HG03139 (cell line): ENCODE measurements around the gene RPS6KA4.

Source experiments
- ATAC-seq: cut with Tn5 transposase; IDR thresholded peaks from one replicate; pipeline ENCODE4 v1.9.1; 2021; ENCODE audit not compliant: unreplicated experiment

RPS6KA4 gene

DNA sequence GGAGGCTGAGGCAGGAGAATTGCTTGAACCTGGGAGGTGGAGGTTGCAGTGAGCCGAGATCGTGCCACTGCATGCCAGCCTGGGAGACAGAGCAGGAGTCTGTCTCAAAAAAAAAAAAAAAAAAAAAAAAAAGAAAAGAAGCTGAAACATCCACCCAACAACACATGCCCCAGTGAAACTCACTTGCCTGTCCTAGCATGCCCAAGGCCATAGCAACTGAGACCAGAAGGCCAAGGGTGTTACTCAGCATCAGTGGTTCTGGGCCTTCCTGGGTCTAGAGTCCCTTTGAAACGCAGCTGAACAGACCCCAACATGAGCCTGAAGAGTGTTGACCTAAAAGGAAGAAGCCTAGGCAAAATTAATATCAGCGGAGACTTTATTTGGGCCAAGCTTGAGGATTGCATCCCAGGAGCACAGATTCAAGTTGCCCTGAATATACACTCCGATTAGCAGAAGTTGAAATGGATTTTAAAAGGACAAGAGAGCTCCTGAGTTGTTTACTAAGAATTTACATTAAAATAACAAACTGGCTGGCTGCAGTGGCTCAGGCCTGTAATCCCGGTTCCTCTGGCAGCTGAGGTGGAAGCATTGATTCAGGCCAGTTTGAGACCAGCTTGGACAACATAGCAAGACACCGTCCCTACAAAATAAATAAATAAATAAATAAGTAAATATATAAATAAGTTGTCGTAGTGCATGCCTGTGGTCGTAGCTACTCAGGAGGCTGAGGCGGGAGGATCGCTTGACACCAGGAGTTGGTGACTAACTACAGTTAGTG is 34.1 kb upstream of the RPS6KA4 start:
- ATAC-seq = no peak

DNA sequence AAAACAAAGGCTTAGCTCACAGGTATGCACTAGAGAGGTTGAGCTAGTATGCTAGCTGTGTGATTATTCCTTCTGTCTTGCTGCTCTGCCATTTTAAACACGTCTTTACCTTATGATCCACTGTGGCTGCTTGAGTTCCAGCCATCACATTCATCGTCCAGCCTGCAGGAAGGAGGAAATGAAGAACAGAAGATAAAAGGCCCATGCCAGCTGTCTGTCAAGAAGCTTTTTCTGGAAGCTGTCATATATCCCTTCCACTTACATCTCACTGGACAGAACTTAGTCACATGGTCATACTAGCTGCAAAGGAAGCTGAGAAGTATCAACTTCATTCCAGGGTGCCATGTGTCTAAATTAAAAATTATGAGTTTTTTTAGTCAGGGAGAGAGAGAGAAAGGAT is 31.6 kb upstream of the RPS6KA4 start:
- ATAC-seq = no peak

DNA sequence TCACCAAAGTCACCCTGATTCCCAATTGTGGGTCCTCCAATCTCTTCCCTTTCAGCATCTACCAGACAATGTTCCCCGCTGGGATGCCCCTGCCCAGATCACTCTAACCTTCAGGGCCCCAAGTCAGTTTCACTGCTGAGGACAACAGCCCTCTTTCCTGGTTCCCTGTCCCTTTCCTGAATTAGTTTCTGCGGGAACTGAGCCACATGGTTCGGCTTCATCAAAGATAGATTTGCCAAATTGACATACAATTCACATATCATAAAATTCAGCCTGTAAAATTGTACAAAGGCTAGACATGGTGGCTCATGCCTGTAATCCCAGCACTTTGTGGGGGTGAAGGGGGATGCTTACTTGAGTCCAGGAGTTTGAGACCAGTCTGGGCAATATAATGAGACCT is 31.0 kb upstream of the RPS6KA4 start:
- no peak for ATAC-seq

DNA sequence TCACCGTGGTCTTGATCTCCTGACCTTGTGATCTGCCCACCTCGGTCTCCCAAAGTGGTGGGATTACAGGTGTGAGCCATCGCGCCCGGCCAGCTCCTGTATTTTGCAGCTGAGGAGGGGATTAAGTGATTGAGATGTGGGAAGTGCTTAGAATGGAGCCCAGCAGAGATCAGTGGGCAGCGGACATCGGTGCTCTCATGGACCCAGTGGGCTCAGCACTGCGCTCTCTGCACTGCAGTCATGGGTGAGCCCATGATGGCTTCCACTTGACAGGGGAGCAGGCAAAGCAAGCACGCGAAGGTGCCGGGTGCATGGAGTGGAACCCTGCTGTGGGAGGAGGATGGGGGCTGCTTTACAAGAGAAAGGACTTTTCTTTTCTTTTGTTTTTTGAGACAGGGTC is 28.1 kb upstream of the RPS6KA4 start:
- ATAC-seq = no peak

DNA sequence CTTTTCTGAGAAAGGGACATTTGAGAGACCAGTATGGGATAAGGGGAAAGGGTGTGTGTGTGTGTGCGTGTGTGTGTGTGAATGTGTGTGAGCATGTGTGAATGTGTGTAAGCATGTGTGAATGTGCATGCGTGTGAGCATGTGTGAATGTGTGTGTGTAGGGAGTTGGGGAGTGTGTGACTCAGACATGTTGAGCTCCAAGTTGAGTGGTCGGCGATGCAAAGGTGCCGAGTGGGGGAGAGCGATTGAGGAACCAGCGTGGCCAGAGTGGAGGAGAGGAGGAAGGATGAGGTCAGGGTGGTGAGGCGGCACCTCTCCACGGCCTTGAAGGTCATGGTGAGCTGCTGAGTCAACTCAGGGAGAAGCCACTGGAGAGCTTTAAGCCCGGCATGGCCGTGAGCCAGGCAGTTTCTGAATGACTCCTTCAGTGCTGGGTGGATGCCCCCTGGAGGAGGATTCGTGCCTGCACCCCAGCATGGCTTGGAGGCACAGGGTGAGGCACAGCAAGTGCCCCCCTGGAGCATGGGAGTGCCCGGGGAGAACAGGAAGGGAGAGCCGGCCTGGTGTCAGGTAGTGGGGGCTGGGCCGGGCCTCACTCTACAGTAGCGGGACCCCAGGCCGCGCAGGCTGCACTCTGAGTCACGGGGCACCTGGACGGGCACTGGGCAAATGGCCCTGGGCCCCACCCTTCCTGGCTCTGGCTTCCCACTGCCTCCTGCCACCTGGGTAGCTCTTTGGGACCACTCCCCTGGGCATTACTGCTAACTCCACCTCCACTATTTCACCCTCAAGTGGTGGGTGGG is 27.2 kb upstream of the RPS6KA4 start:
- no peak for ATAC-seq

DNA sequence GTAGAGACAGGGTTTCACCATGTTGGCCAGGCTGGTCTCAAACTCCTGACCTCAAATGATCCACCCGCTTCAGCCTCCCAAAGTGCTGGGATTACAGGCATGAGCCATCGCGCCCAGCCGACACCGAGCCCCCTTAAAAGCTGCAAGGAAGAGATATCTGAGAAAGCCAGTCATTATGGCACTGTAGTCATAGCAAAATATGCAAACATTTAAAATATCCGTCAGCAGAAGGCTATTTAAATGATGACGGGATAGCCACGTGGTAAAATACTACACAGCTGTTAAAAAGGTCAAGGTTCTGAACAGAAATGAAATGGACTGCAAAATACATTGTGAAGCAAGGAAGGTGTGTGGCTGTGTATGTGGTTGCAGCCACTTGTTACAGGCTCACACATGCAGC is 25.4 kb upstream of the RPS6KA4 start:
- ATAC-seq = no peak

DNA sequence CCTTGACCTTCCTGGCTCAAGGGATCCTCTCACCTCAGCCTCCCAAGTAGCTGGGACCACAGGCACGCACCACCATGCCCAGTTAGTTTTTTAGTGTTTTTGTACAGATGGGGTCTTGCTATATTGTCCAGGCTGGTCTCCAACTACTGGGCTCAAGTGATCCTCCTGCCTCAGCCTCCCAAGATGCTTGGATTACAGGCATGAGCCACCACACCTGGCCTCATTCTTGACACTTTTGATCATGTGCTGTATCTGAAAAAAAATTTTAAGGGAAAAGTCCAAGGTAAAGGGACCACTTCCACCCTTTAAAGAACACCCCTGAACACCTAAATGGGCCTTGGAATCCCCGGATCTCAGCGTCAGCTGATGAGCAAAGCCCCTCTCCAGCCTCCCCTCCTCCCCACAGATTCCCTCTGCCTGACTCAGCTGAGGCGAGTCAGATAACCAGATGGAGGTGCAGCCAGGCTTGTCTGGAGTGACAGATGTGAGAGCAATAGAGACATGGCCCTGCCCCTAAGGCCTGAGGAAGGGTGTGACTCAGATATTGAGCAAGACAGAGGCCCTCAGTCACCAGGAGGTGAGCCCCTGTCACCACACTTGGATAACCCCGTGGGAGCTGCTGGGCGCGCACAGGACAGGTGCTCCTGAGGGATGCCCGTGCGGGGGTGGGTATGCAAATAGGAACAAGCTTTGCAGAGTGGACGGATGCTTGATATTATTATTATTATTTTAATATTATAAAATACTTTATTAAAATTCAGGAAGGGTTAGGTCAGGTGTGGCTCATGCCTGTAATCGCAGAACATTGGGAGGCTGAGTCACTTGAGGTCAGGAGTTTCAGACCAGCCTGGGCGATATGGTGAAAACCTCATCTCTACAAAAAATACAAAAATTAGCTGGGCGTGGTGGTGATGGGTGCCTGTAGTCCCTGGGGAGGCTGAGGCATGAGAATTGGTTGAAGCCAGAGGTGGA is 23.9 kb upstream of the RPS6KA4 start:
- ATAC-seq = peak; percentile 70

DNA sequence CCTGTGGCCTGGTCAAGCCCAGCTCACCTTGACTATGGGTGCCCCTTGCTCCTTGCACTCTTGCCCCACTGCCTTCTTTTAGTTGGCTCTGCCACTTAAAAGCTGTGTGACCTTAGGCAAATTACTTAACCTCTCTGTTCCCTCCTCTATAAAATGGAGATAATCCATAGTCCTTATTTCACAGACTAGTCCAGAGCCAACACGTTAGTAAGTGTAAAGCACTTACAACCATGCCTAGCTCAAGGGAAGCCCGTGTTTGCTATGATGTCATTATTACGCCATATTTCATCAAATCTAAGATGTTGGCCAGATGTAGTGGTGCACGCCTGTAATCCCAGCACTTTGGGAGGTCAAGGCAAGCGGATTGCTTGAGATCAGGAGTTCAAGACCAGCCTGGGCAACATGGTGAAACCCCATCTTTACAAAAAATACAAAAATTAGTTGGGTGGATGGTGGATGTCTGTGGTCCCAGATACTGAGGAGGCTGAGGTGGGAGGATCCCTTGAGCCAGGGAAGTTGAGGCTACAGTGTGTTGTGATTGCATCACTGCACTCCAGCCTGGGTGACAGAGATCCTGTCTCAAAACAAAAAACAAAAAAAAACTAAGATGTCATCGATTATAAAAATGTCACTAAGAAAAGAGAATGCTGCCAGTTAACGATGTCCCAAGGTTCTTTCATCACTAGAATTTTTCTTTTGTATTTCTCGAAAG is 21.3 kb upstream of the RPS6KA4 start:
- no peak for ATAC-seq

DNA sequence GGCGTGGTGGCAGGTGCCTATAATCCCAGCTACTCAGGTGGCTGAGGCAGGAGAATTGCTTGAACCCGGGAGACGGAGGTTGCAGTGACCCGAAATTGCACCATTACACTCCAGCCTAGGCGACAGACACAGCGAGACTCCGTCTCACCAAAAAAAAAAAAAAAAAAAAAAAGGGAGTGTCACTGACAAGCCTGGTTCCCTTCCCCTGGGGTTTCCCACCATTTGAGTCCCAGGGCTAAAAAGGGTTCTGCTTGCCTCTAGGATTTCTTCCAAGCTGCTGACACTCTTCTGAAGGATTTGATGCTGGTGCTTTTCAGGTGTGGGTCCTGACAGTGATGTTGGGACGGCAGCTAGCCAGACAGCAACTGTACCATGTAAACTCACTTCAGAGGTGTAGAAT is 20.2 kb upstream of the RPS6KA4 start:
- no peak for ATAC-seq

DNA sequence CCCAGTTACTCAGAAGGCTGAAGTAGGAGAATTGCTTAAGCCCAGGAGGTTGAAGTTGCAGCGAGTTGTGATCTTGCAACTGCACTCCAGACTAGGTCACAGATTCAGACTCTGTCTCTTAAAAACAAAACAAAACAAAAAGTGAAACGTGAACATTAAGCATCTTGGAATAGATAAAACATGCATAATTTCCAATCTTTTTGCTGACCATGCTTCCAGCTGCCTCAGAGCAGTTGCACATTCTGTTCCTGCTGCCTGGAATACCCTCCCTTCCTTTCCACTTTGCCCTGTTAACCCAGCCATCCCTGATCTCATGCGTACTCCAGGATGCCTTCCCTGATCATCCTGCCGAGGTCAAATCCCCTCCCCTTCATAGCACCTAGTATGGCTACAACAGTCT is 19.7 kb upstream of the RPS6KA4 start:
- ATAC-seq = no peak

DNA sequence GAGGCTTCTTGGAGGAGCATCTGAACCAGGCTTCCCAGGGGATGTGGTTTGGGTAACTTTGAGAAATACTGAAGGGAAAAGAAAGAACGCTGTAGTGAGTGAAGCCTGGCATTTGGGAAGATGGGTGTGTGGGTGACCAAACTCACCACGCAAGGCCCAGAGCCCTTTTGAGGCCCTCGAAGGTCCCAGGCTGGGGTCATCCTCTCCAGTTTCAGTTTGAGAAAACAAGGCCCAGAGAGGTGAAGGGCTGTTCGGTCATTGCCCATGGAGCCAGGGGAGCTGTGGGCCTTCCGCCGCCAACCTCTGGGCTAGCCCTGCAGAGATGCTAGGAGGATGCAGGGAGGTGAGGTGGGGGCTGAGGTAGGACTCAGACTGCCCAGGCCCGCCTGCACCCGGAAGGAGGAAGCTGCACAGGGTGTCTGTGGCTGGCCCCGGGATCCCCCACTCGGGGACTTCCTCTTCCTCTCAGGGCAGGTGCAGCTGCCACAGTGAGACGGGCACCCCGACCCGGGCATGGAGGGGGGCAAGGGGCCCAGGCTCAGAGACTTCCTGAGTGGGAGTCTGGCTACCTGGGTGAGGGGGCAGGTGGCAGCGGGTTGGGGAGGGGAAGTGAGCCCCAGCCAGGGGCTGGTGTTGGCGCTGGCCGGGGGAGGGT is 19.1 kb upstream of the RPS6KA4 start, which contains the start of gene CCDC88B:
Gene CCDC88B (plus strand): TSS at position 451 of the 655 bp plus-strand sequence. CDS start 63 bp downstream, at position 514.
- peak; percentile 36 for ATAC-seq

DNA sequence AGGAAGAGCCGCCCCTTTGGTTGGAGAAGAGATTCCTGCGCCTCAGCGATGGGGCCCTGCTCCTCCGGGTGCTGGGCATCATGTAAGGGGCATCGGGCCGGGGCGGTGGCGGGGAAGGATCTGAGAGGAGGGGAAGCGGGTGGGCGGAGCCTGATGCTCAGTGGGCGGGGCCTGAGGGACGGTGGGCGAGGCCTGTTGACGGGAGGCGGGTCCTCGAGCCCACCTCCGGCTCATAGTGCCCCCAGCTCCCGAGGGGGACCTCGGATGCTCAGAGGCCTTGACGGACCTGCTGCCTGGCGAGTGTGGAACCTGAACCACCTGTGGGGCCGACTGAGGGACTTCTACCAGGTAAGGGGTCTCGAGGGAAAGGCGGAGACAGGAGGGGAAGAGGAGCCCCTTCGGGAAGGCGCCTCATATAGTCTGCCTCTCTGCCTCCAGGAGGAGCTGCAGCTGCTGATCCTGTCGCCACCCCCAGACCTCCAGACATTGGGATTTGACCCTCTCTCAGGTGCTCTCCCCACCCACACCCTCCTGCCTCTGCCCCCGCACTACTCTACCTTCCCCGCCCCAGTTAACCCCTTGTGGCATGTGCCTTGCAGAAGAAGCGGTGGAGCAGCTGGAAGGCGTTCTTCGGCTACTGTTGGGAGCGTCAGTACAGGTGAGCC is 18.2 kb upstream of the RPS6KA4 start:
- ATAC-seq = peak; percentile 31

DNA sequence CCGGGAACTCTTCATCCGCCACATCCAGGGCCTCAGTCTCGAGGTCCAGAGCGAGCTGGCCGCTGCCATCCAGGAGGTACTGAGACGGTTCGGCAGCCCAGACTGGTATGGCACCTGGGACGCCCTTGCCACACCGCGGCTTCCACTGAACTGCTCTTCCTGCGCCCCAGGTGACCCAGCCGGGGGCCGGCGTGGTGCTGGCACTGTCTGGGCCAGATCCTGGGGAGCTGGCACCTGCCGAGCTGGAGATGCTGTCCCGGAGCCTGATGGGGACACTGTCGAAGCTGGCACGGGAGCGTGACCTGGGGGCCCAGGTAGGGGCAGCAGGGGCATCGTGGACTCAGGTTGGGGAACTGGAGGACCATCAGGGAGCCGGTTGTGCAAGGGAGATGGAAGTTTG is 17.5 kb upstream of the RPS6KA4 start:
- no peak for ATAC-seq

DNA sequence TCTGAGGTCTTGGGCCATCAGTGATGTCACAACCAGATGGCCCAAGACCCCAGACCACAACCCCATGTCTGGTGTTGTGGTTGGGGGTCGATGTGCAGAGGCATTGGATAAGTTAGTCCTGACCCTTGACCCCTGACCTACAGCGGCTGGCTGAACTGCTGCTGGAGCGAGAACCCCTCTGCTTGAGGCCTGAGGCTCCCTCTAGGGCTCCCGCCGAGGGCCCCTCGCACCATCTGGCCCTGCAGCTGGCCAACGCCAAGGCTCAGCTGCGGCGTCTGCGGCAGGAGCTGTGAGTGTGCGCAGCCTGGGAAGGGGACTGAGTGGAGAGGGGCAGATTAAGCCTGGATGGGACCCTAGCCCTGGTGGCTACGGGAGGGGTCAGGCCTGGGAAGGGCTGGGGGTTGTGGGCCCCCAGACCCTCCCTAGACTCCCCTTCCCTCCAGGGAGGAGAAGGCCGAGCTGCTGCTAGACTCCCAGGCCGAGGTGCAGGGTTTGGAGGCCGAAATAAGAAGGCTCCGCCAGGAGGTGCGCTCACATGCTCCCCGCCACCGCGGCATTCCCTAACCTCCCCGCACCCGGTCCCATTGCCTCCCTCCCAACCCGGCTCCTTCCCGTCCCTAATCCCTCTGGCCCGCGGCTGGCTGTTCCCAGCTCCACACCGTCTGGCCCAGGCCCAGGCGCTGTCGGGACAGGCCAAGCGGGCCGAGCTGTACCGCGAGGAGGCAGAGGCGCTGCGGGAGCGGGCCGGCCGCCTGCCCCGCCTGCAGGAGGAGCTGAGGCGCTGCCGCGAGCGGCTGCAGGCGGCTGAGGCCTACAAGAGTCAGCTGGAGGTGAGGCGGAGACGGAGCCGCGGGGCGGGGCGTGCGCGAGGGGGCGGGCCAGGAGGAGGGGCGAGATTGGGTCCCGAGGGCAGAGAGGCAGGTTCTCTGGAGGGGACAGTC is 16.8 kb upstream of the RPS6KA4 start:
- ATAC-seq = no peak

DNA sequence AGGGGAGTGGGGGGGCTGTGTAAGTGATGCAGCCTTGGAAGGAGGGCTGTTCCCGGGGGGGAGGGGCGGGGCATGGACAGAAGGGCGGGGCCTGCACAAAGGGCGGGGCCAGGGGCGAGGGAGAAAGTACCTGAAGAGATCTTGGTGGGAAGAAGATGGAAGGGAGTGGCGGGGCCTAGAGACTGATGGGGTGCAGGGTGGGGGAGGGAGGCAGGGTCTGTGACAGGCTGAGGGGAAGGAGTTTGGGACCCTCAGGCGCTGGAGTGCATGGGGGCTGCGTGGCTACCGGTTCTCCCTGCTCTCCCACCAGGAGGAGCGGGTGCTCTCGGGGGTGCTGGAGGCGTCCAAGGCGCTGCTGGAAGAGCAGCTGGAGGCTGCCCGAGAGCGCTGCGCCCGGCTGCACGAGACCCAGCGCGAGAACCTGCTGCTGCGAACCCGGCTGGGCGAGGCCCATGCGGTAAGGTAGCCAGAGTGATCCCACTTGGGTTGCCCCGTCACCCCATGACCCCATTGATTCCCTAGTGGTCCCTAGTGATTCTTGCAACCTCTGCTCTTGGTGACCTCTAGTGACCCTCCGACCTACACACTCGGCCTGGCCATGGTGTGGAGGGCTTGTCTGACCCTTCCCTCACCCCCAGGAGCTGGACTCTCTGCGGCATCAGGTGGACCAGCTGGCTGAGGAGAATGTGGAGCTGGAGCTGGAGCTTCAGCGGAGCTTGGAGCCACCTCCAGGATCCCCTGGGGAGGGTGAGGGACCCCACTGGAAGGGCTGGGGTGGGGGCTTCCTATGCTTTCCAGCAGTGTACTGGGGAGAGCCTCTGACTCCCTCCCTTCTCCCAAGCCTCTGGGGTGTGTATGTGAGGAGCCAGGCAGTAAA is 15.9 kb upstream of the RPS6KA4 start:
- ATAC-seq = no peak

DNA sequence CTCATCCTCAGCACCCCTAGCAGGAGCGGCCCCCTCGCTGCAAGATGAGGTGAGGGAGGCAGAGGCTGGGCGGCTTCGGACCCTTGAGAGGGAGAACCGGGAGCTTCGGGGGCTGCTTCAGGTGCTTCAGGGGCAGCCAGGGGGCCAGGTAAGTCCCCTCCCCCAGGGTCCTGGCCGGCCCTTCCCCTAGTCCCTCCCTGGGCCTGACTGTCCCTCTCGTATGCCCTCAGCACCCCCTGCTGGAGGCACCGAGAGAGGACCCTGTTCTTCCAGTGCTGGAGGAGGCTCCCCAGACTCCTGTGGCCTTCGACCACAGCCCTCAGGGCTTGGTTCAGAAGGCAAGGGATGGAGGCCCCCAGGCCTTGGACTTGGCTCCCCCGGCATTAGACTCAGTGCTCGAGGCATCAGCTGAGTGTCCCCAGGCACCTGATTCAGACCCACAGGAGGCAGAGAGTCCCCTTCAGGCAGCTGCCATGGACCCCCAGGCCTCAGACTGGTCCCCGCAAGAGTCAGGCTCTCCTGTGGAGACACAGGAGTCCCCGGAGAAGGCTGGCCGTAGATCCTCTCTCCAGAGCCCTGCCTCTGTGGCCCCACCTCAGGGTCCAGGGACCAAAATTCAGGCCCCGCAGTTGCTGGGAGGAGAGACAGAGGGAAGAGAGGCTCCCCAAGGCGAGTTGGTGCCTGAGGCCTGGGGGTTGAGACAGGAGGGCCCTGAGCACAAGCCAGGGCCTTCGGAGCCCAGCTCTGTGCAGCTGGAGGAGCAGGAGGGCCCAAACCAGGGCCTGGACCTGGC is 15.0 kb upstream of the RPS6KA4 start:
- no peak for ATAC-seq

DNA sequence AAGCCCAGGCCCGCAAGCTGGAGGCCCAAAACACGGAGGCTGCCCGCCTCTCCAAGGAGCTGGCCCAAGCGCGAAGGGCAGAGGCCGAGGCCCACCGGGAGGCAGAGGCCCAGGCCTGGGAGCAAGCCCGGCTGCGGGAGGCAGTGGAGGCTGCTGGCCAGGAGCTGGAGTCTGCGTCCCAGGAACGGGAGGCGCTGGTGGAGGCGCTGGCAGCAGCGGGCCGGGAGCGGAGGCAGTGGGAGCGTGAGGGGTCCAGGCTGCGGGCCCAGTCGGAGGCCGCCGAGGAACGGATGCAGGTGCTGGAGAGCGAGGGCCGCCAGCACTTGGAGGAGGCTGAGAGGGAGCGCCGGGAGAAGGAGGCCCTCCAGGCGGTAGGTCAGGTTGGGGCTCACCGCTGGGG is 14.2 kb upstream of the RPS6KA4 start:
- no peak for ATAC-seq
